ENCODE results near the gene DDX4. TPM values are rescaled to one million over a fixed set of nuclear protein-coding genes. Genes with fewer than 3 reads are reported as not detected.
A peak's percentile ranks its signal among the peaks of the same experiment; 100 is the strongest.
"Not testable (repeated sequence)": the region's sequence is repeated elsewhere in the genome, so short reads cannot be mapped to it uniquely, and the experiment has no call there.

The DDX4 gene
- total RNA-seq, 4 donors from 2014 or later = 0.27 to 0.33 TPM; not detected in 2

DNA sequence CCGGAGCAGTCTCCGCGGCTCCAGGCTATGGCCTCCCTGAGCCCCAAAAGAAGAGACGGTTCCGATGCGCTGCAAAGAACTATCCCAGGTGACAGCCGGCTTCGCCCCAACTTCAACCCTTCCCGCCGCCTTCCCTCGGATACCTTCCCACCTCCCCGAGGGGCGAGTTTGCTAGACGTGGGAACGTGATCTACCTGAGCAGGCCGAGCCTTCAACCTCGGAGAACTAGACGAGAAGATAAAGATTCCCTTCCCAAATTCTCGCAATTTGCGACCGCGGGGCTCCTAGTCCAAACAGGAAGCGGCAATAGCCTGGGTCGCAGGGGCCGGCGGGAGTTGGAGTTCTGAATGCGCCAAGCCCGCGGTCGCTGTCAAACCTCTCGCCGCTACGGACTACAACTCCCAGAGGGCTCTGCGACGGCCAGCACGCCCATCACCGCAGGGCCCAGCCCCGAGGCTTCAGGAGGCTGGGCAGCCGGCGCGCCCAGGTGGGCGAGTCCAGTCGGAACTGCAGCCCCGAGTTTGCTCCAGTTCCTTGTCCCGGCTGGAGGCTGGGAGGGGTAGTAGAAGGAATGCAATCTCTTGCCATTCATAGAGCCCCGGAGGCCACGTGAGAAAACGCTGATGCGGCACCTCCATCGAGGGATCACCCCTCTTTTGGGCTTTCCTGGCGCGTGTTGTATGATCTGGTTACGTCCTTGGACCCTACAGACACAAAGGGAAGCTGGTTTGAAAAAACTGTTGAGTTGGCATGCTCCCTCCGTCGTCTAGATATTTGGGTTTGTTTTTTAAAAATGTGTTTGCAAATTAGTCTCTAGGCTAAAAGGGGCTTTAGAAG is 25.6 kb upstream of the DDX4 start, which contains the start of gene SLC38A9:
SLC38A9 (minus strand) TSS at position 302 of the 837 bp plus-strand sequence. CDS start 14,366 bp downstream, outside the sequence.
- WGBS, 2 donors = 0% methylated on average over 30 to 32 of the region's 55 CpGs
- intact Hi-C loops (cut with DNase I) = no loop called here
- TF ChIP-seq, protein P1, sequence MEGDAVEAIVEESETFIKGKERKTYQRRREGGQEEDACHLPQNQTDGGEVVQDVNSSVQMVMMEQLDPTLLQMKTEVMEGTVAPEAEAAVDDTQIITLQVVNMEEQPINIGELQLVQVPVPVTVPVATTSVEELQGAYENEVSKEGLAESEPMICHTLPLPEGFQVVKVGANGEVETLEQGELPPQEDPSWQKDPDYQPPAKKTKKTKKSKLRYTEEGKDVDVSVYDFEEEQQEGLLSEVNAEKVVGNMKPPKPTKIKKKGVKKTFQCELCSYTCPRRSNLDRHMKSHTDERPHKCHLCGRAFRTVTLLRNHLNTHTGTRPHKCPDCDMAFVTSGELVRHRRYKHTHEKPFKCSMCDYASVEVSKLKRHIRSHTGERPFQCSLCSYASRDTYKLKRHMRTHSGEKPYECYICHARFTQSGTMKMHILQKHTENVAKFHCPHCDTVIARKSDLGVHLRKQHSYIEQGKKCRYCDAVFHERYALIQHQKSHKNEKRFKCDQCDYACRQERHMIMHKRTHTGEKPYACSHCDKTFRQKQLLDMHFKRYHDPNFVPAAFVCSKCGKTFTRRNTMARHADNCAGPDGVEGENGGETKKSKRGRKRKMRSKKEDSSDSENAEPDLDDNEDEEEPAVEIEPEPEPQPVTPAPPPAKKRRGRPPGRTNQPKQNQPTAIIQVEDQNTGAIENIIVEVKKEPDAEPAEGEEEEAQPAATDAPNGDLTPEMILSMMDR (IDR thresholded peaks at IDR 0.05) = no peak
- TF ChIP-seq POLR2A (IDR thresholded peaks at IDR 0.05) = peak in 1 of 2 donors; percentile 73
- no peaks in the 10 kb centered on the region for H3K36me3 ChIP-seq
- H3K27ac ChIP-seq = peak within 1 kb of the TSS in 2 of 3 donors; percentile 39 to 54
- H3K27me3 ChIP-seq = no peaks in the 10 kb centered on the region
- peaks cover 5 to 7% of the 10 kb centered on the region in 2 donors for H3K4me1 ChIP-seq
- peak within 1 kb of the TSS; percentile 23 to 87 (median 48) for H3K4me3 ChIP-seq (replicated peaks in 1 of 3)
- no peaks in the 10 kb centered on the region for H3K9me3 ChIP-seq
- peak; percentile 96 to 97 for DNase-seq

DNA sequence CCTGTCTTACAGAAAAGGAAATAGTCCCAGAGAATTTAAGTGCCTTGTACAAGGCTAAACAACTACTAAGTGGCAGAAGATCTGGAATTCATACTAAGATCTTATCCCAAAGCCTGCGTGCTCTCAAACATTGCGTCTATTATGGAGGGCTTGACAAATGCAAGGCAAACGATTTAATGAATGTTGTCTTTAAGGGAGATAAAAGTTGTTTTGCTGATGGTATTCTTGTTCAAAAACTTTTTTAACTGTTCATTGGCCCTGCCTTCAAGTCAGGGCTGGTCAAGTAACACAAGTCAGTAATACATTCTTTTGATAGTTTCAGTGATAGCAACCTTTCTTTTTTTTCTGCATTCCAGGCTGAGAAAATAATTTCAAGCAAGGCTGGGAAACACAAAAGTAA is 24.0 kb upstream of the DDX4 start:
- no peaks in the 10 kb centered on the region for H3K36me3 ChIP-seq
- TF ChIP-seq, protein P1 (IDR thresholded peaks at IDR 0.05) = no peak
- TF ChIP-seq POLR2A (IDR thresholded peaks at IDR 0.05) = no peak
- H3K27ac ChIP-seq = no peak overlapping the region
- intact Hi-C loops (cut with DNase I) = no loop called here
- no peak for DNase-seq
- H3K9me3 ChIP-seq = no peaks in the 10 kb centered on the region
- 69 to 76% methylated on average over 3 of the region's 3 CpGs for WGBS, 2 donors
- H3K4me1 ChIP-seq = peaks cover 5 to 7% of the 10 kb centered on the region in 2 donors
- no peaks in the 10 kb centered on the region for H3K27me3 ChIP-seq
- no peak overlapping the region for H3K4me3 ChIP-seq (replicated peaks in 1 of 3)

DNA sequence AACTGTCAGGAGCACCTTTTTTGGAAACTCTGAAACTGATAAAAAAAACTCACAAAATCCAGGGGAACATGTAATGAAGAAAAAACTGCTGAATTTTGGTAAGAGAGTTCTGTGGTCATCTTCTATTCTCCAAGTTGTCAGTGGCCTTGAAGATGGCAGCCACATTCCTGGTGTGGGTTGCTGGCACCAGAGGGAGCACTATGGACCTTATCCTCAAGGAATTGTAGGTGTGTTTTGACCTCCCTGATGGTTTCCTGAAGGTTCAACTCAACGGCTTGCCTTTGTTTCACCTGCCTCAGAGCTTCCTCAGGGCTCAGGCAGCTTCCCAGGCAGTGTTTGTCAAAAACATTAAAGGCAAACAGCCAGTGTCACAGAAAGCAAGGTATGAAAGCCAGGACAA is 23.5 kb upstream of the DDX4 start:
- intact Hi-C loops (cut with DNase I) = no loop called here
- DNase-seq = no peak
- peaks cover 5 to 7% of the 10 kb centered on the region in 2 donors for H3K4me1 ChIP-seq
- no peaks in the 10 kb centered on the region for H3K9me3 ChIP-seq
- H3K27ac ChIP-seq = no peak overlapping the region
- H3K36me3 ChIP-seq = no peaks in the 10 kb centered on the region
- H3K27me3 ChIP-seq = no peaks in the 10 kb centered on the region
- 32 to 35% methylated on average over 1 of the region's 1 CpG for WGBS, 2 donors
- TF ChIP-seq, protein P1 (IDR thresholded peaks at IDR 0.05) = no peak
- TF ChIP-seq POLR2A (IDR thresholded peaks at IDR 0.05) = no peak
- H3K4me3 ChIP-seq (replicated peaks in 1 of 3) = no peak overlapping the region

DNA sequence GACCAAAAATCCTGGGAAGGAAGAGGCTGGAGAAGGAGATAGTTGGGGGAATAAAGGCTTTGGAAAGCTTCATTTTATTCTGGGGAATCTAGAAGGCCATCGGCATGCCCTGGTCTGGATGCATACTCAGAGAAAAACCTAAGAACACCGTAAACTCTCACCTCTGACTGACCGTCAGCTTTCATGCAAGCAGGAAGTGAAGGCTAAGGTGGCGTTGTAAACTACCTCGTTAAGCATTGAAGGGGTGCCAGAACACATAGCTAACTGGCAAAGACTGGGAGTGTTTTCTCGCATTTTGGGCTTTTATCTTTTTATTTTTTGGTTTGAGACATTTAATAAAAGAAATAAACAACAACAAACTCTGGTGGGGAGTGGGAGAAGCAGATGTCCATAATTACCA is 23.1 kb upstream of the DDX4 start:
- intact Hi-C loops (cut with DNase I) = no loop called here
- TF ChIP-seq, protein P1 (IDR thresholded peaks at IDR 0.05) = no peak
- no peak for TF ChIP-seq POLR2A (IDR thresholded peaks at IDR 0.05)
- 84 to 87% methylated on average over 6 of the region's 6 CpGs for WGBS, 2 donors
- Histone ChIP-seq H3K4me3 (replicated peaks in 1 of 3) (no peak overlapping the region), H3K27ac (no peak overlapping the region), H3K36me3 (no peaks in the 10 kb centered on the region), H3K4me1 (peaks cover 5 to 7% of the 10 kb centered on the region in 2 donors), H3K27me3 (no peaks in the 10 kb centered on the region), H3K9me3 (no peaks in the 10 kb centered on the region)
- no peak for DNase-seq

DNA sequence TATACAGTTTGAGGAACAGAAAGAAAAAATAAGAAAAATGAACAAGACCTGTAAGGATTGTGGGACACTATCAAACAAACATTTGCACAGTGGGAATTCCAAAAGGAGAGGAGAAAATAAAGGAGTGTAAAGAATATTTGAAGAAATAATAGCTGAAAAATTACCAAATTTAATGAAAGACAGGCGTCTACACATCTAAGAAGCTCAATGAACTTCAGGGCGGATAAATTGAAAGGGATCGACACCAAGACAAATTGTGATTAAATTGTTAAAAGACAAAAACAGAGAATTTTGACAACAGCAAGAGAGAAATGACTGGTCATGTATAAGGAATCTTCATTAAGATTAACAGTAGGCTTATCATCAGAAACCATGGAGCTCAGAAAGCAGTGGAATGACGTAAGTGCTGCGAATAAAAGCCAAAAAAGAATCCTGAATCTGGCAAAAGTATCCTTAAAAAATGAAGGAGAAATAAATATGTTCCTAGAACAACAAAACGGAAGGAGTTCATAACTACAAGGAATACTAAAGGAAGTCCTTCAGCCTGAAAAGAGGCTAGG is 22.3 kb upstream of the DDX4 start:
- DNase-seq = no peak
- no peak for TF ChIP-seq POLR2A (IDR thresholded peaks at IDR 0.05)
- TF ChIP-seq, protein P1 (IDR thresholded peaks at IDR 0.05) = no peak
- intact Hi-C loops (cut with DNase I) = no loop called here
- Histone ChIP-seq H3K27me3 (no peaks in the 10 kb centered on the region), H3K9me3 (no peaks in the 10 kb centered on the region), H3K27ac (no peak overlapping the region), H3K4me3 (replicated peaks in 1 of 3) (no peak overlapping the region), H3K36me3 (no peaks in the 10 kb centered on the region), H3K4me1 (peaks cover 5 to 7% of the 10 kb centered on the region in 2 donors)
- 95 to 96% methylated on average over 6 of the region's 6 CpGs for WGBS, 2 donors

DNA sequence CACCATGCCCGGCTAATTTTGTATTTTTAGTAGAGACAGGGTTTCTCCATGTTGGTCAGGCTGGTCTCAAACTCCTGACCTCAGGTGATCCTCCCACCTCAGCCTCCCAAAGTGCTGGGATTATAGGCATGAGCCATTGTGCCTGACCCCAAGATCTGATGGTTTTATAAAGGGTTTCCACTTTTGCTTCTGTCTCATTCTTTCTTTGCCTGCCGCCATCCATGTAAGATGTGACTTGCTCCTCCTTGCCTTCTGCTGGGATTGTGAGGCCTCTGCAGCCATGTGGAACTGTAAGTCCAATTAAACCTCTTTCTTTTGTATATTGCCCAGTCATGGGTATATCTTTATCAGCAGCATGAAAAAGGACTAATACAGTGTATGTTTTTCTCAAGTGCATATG is 18.8 kb upstream of the DDX4 start:
- H3K27ac ChIP-seq; H3K27me3 ChIP-seq; DNase-seq; H3K4me1 ChIP-seq; intact Hi-C loops (cut with DNase I); H3K36me3 ChIP-seq; H3K4me3 ChIP-seq (replicated peaks in 1 of 3); H3K9me3 ChIP-seq: not testable (repeated sequence)
- 95 to 97% methylated on average over 2 of the region's 2 CpGs for WGBS, 2 donors

Measured in thyroid gland (tissue), 4 donors.